Upper lobe of left lung (tissue), 6 donors: ENCODE data around the gene COL20A1. TPM values are rescaled to one million over a fixed set of nuclear protein-coding genes. Genes with fewer than 3 reads are reported as not detected.
A peak's percentile ranks its signal among the peaks of the same experiment; 100 is the strongest.

Source experiments
- ATAC-seq, 2 donors: fragments of 200-7000 bp; cut with Tn5 transposase; one replicate each; pipeline ENCODE4 v1.9.1; 2022; ENCODE audit warnings: mild to moderate bottlenecking in 2 of 2, moderate library complexity in 2 of 2; ENCODE audit not compliant: low FRiP score in 2 of 2
- DNase-seq, 2 donors: peaks; one replicate each; pipeline ENCODE4 v3.0.0-alpha.2; 2019 to 2020
- H3K27ac ChIP-seq, 4 donors: fragments of 200-600 bp; sonication (generic); one replicate each; pipeline ENCODE4 v1.5.1; 2016 to 2019
- H3K27me3 ChIP-seq, 4 donors: fragments of 200-600 bp; sonication (generic); one replicate each; pipeline ENCODE4 v1.5.1; 2017 to 2019
- H3K36me3 ChIP-seq, 4 donors: fragments of 200-600 bp; sonication (generic); one replicate each; pipeline ENCODE4 v1.5.1; 2016 to 2019
- H3K4me1 ChIP-seq, 4 donors: fragments of 200-600 bp; sonication (generic); one replicate each; pipeline ENCODE4 v1.5.1; 2018 to 2019
- H3K4me3 ChIP-seq, 4 donors: fragments of 200-600 bp; sonication (generic); one replicate each; pipeline ENCODE4 v1.5.1; 2017 to 2019; ENCODE audit warnings: mild to moderate bottlenecking in 2 of 4, moderate library complexity in 1 of 4
- H3K9me3 ChIP-seq, 4 donors: fragments of 200-600 bp; sonication (generic); one replicate each; pipeline ENCODE4 v1.5.1; 2018 to 2019
- EP300 ChIP-seq, 4 donors: sonication (generic); formaldehyde crosslinking; IDR thresholded peaks; one replicate each; pipeline ENCODE4 v1.5.1; 2017; ENCODE audit warnings: antibody characterized with exemption in 4 of 4, control low read depth in 2 of 4
- POLR2A ChIP-seq, 4 donors: fragments of 450-650 bp; IDR thresholded peaks; one replicate each; pipeline ENCODE4 v1.5.1; 2016 to 2017; ENCODE audit warnings: antibody characterized with exemption in 4 of 4, mild to moderate bottlenecking in 2 of 4
- POLR2AphosphoS5 ChIP-seq, 2 donors: sonication (generic); formaldehyde crosslinking; IDR thresholded peaks; one replicate each; pipeline ENCODE4 v1.5.1; 2017; ENCODE audit warnings: antibody characterized with exemption in 2 of 2
- WGBS, 2 donors: methylation state at CpG; one replicate each; pipeline ENCODE4 v1.1.5; 2017 to 2018; 5-methylcytosine and 5-hydroxymethylcytosine counted together
- total RNA-seq, 6 donors: library from RNA; depleted of rRNA in 4 of 6; stranded (reverse); fragments of >200 nt in 4 of 6; gene quantifications; one replicate each; pipeline versions ENCODE4 v1.1.0 to v1.2.1, GENCODE V29; 2016 to 2021
- TF ChIP-seq, protein P1 (sequence below), 6 experiments: fragments of 450-650 bp in 4 of 6; fragments of 200-600 bp in 2 of 6; sonication (generic) in 2 of 6; IDR thresholded peaks; one replicate each; pipeline ENCODE4 v1.5.1; 2016 to 2019; ENCODE audit warnings: antibody characterized with exemption in 6 of 6
- donor health status: DM: no; HTN: no; CAD: no; lungs with moderate emphysema.
- donor health status: DM: no; HTN: yes; CAD: no; lungs with severe emphysema.

COL20A1 gene
- under 1 TPM in 1 of 6 donors, not detected in 5; 0.03 TPM for total RNA-seq

DNA sequence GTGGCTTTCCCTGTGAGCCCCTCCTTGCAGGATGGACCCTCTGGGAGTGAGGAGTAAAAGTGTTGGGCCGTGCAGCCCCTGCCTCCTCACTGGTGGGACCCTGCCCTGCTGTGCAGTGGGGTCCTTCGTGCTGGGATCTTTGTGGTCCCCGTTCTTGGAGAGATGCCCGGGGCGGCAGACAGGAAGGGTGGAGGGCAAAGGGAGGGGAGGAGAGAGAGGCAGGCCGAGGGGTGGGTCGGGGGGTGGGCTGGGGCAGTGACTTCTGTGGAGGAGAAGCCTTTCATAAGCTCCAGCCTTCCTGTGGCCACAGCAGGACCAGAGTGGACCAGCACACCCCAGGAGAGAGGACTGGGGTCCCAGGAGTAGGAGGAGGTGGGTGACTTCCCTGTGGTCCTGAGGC, at the start of gene COL20A1:
COL20A1 (plus strand) TSS at position 283 of the 400 bp plus-strand sequence. CDS start 1,922 bp downstream, outside the sequence.
- 12 to 43% methylated on average over 5 to 7 of the region's 7 CpGs for WGBS, 2 donors
- H3K27me3 ChIP-seq, result peaks cover 0 to 17% (median 2%) of the 10 kb centered on the region in 4 donors

GRCh38 chr20:63243604-63244247, 49.3 kb upstream of the COL20A1 start:
- ATAC-seq (no peak), DNase-seq (peak in 1 of 2 donors; percentile 68)
- H3K4me1 ChIP-seq, result no peaks in the 10 kb centered on the region
- TF ChIP-seq, protein P1, sequence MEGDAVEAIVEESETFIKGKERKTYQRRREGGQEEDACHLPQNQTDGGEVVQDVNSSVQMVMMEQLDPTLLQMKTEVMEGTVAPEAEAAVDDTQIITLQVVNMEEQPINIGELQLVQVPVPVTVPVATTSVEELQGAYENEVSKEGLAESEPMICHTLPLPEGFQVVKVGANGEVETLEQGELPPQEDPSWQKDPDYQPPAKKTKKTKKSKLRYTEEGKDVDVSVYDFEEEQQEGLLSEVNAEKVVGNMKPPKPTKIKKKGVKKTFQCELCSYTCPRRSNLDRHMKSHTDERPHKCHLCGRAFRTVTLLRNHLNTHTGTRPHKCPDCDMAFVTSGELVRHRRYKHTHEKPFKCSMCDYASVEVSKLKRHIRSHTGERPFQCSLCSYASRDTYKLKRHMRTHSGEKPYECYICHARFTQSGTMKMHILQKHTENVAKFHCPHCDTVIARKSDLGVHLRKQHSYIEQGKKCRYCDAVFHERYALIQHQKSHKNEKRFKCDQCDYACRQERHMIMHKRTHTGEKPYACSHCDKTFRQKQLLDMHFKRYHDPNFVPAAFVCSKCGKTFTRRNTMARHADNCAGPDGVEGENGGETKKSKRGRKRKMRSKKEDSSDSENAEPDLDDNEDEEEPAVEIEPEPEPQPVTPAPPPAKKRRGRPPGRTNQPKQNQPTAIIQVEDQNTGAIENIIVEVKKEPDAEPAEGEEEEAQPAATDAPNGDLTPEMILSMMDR (IDR thresholded peaks at IDR 0.05), result no peak
- TF ChIP-seq POLR2AphosphoS5 (IDR thresholded peaks at IDR 0.05), result no peak
- no peak for TF ChIP-seq EP300 (IDR thresholded peaks at IDR 0.05)
- no peak for TF ChIP-seq POLR2A (IDR thresholded peaks at IDR 0.05)
- WGBS, 2 donors, result 89% methylated on average over 20 of the region's 25 CpGs; no CpG with 5 or more reads in 1 of the 2 donors
- H3K27ac ChIP-seq, result no peak overlapping the region
- H3K4me3 ChIP-seq, result no peak overlapping the region
- no peaks in the 10 kb centered on the region for H3K9me3 ChIP-seq
- H3K27me3 ChIP-seq, result peaks cover 0 to 7% (median 4%) of the 10 kb centered on the region in 4 donors
- H3K36me3 ChIP-seq, result no peaks in the 10 kb centered on the region

More for the DNA sequence above, at the start of gene COL20A1:
- Histone ChIP-seq H3K36me3 (peaks cover 4 to 20% (median 12%) of the 10 kb centered on the region in 4 donors), H3K27ac (no peak within 1 kb of the TSS), H3K9me3 (no peaks in the 10 kb centered on the region), H3K4me3 (no peak within 1 kb of the TSS), H3K4me1 (peaks cover 0 to 6% (median 2%) of the 10 kb centered on the region in 4 donors)
- TF ChIP-seq EP300 (IDR thresholded peaks at IDR 0.05) (no peak), POLR2A (IDR thresholded peaks at IDR 0.05) (no peak)
- TF ChIP-seq, protein P1 (IDR thresholded peaks at IDR 0.05), result no peak
- ATAC-seq (no peak), DNase-seq (no peak)

DNA sequence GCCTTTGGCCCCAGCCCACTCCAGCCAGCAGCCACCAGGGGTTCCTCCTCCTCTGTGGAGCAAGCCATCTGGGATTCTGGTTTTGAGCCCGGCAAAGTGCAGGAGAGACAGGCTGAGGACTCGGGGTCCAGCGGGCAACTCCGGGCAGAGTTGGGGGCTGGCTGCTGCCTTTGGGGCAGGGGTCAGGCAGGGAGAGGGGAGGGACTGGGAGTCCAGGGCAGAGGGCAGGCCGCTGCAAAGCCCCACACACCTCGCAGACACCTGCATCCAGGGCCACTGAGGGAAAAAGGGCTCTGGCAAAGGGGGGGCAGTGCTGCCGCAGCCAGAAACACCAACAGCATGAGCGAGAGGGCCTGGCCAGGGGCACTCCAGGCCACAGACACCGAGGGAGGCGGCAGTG, 48.5 kb upstream of the COL20A1 start:
- Histone ChIP-seq H3K4me3 (no peak overlapping the region), H3K9me3 (no peaks in the 10 kb centered on the region), H3K27ac (no peak overlapping the region), H3K27me3 (peaks cover 0 to 7% (median 4%) of the 10 kb centered on the region in 4 donors), H3K36me3 (no peaks in the 10 kb centered on the region), H3K4me1 (no peaks in the 10 kb centered on the region)
- DNase-seq, result peak in 1 of 2 donors; percentile 71
- 63 to 89% methylated on average over 3 to 10 of the region's 10 CpGs for WGBS, 2 donors
- ATAC-seq, result no peak
- TF ChIP-seq, protein P1 (IDR thresholded peaks at IDR 0.05), result no peak
- TF ChIP-seq POLR2AphosphoS5 (IDR thresholded peaks at IDR 0.05), result no peak

DNA sequence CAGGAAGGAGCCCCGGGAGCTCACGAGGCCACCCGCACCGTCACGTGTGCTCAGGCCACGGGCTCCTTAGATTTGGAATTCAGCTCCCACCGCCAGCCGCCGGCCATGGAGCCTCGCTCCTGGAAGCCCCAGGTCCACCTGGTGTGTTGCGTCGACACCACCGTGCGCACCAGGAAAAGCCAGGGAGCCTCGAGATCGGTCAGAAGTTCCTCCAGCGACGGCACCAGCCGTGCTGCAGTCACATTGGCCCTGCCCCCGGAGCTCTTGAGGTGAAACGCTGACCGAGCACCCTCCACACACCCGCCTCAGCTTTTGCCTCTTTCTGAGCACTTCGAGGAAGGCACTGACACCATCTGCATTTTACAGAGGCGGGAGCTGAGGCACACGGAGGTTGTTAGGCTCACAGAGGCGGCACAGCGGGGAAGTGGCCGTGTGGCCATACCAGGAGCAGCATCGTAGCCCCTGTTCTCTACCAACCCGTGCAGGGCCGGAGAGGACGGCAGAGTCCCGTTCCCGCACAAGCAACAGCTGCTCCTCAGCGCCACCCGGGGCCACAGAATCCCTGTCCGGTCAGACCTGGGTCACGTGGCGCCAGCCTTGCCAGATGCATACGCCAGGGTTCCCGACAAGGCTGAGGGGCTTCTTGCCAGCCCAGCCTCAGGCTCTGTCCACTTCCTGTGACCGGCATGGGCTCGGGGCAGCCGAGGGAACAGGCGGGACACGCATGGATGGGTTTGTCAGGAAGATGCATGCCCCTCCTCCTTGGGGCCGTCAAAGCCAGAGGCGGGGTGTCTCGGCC, 46.3 kb upstream of the COL20A1 start:
- Histone ChIP-seq H3K27me3 (peaks cover 0 to 7% (median 4%) of the 10 kb centered on the region in 4 donors), H3K36me3 (no peaks in the 10 kb centered on the region), H3K27ac (no peak overlapping the region), H3K4me3 (peak overlapping the region in 1 of 4 donors; percentile 10), H3K9me3 (no peaks in the 10 kb centered on the region), H3K4me1 (no peaks in the 10 kb centered on the region)
- ATAC-seq (peak in 1 of 2 donors; percentile 12), DNase-seq (peak; percentile 31 to 72)
- TF ChIP-seq, protein P1 (IDR thresholded peaks at IDR 0.05), result no peak
- TF ChIP-seq EP300 (IDR thresholded peaks at IDR 0.05) (no peak), POLR2AphosphoS5 (IDR thresholded peaks at IDR 0.05) (no peak), POLR2A (IDR thresholded peaks at IDR 0.05) (no peak)
- WGBS, 2 donors, result 37 to 48% methylated on average over 25 to 34 of the region's 50 CpGs
